Esophagus squamous epithelium (tissue), 4 donors: ENCODE results near the gene IGLL1.

ENCODE experiments used
- CTCF ChIP-seq, 6 experiments: fragments of 450-650 bp in 4 of 6; fragments of 200-600 bp in 2 of 6; sonication (generic) in 2 of 6; IDR thresholded peaks; one replicate each; pipeline ENCODE4 v1.5.1; 2016 to 2019; ENCODE audit warnings: antibody characterized with exemption in 6 of 6, mild to moderate bottlenecking in 4 of 6, moderate library complexity in 4 of 6
- POLR2A ChIP-seq, 4 donors: fragments of 450-650 bp; IDR thresholded peaks; one replicate each; pipeline ENCODE4 v1.6.1; 2017; ENCODE audit warnings: antibody characterized with exemption in 4 of 4, mild to moderate bottlenecking in 4 of 4, moderate library complexity in 3 of 4

- TF ChIP-seq CTCF (IDR thresholded peaks at IDR 0.05) (no peak), POLR2A (IDR thresholded peaks at IDR 0.05) (no peak)
Measured at GRCh38 chr22:23553438-23553837, 26.7 kb downstream of the IGLL1 start.
